Measurements from ENCODE around the gene TMEM245.
"Not testable (repeated sequence)": the region's sequence is repeated elsewhere in the genome, so short reads cannot be mapped to it uniquely, and the experiment has no call there.

TMEM245 gene

DNA sequence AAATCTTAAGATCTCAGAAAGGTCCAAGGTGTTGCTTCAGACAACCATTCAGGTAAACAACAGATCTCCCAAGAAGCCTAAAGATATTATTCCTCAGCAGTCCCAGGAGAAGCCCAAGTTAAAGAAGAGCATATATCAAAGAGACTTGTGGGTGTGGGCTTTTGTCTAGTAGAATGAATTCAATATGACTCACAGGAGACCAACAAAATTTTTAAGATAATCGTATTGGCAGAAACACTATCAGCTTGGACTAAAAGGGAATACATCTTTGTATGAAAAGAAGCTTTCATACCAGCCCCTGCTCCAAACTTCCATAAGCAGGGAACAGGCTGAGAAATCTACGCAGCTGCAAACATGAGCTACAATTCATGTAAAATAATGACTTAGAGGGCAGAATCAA lies 116.6 kb downstream of the TMEM245 start:
- in situ Hi-C loops (cut with MboI; ENCODE audit: low sequenced_read_pairs): no loop called here

DNA sequence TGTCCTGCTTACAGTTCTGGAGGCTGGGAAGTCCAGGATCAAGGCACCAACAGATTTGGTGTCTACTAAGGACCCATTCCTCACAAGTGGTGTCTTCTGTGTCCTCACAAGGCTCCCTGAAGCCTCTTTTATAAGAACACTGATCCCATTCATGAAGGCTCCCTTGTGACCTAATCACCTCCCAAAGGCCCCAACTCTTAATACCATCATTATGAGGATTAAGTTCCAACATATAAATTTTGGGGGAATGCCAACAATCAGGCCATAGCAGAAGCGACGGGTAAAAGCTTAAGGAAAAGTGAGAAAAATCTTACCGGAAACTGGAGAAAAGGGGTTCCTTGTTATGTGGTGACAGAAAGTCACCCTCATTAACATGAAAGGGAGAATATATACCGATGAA lies 117.6 kb downstream of the TMEM245 start:
- in situ Hi-C loops (cut with MboI; ENCODE audit: low sequenced_read_pairs): no loop called here

DNA sequence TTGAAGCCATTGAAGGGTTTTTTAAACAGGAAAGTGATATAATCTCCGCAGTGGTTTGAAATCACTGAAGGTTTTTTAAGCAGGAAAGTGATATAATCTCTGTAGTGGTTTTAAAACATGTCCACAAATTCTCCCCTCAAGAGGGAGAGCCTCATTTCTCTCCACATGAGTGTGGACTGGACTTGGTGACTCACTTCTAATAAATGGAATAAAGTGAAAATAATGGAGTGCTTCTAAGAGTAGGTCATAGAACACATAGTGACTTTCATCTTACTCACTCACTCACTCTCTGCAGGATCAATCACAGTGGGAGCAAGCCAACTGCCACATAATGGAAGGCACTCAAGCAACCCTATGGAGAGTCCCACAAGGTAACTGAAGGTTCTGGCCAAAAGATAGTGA lies 118.5 kb downstream of the TMEM245 start:
- in situ Hi-C loops (cut with MboI; ENCODE audit: low sequenced_read_pairs): no loop called here

DNA sequence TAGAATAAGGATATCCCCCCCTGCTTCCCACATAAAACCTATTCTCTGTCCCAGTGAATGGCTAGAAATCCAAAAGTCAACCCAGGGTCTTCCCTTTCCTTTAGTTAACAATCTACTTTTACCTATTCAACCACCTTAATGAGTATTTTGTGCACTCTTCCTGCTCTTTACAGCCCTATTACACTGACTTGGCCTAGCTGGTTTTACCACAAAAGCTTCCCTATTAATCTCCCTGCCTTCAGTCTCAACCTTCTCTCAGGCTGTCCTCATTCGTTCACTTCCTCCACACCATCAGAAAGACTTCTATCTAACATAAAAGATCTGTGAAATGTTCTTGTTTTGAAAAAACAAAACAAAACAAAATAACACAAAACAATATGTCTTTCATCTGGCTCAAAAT lies 122.6 kb downstream of the TMEM245 start:
- in situ Hi-C loops (cut with MboI; ENCODE audit: low sequenced_read_pairs): no loop called here

DNA sequence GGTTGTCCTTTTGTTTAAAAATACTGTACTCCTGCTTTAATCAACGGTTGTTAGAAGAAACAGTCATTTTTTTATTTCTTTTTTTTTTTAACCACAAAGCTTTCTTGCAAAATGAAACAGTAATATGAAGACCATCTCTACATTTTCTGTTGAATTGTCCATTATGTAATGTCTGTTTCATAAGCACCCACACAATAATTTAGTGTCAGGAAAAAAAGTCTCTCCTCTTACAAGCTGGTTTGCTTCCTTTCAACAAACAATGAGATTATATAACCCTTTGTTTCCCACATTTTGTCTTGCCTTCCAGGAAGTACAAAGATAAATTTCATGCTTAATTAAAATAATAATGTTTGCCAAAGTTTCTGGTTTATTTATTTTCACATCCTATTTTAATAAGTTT lies 123.1 kb downstream of the TMEM245 start:
- in situ Hi-C loops (cut with MboI; ENCODE audit: low sequenced_read_pairs): no loop called here

DNA sequence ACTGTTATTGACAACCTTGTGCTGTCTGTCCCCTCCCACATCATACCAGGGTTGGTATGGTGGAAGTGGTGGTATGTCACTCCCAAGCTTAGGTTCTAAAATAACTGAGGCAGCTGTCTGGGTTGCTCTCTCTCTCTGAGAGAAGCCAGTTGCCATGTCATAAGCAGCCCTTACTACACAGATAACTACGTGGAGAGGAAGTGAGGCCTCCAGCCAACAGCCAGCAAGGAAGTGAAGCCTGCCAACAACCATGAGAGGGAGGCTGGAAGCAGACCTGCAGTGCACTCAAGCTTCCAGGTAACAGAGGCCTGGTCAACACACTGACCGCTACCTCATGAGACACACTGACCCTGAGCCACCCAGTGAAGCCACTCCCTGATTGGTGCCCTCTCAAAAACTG lies 125.1 kb downstream of the TMEM245 start:
- in situ Hi-C loops (cut with MboI; ENCODE audit: low sequenced_read_pairs): no loop called here

DNA sequence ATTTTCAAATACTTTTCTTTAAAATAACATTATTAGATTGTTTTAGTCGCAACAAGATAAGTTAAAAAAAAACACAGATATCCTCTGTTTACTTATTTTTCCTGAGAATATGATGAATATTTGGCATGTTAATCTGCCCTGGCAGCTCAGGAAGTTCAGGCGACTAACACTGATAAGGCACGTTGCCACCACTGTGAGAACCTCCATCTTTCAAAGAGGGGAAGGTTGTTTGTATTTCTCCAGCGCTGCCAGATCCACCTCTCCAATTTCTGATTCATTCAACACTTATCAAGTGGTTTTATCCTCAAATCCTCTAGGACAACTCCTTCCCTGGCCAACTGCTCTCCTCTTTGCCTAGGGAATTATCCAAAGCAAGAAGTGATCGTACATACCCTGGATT lies 128.3 kb downstream of the TMEM245 start:
- in situ Hi-C loops (cut with MboI; ENCODE audit: low sequenced_read_pairs): no loop called here

DNA sequence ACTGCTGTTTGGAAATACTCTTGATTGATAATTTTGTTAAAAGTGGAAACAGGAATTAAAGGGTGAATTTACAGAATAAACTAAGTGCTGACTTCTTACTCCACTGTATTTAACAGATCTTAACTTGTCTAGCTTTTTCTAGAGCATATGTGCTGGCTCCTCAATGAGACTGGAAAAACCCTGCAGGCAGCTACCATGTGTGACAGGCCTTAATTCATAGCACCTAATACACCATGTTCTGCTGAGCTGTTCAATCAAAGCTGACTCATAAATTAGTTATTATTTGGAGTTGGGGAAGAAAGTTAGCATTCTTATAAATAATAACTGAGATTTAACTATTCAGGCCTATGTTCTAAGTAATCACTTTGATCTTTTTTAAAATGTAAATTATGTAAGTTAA lies 135.9 kb downstream of the TMEM245 start:
- in situ Hi-C loops (cut with MboI; ENCODE audit: low sequenced_read_pairs): no loop called here

DNA sequence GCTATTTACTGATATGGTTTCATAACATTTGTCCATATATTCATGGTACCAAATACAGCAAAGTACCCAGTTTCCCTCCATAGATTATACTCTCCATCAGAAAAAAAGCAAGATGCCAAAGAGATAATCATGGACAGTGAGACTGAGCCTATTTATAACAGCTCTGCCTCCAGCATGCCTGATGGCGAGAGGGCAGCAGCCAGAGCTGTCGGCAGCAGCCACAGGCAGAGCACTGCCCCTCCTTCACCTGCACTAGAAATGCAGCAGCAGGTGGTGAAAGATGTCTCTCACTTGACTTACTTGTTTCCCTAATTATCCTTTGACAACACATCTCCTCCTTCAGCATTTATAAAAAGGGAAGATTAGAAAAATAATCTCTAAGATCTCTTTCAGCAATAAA lies 138.9 kb downstream of the TMEM245 start:
- in situ Hi-C loops (cut with MboI; ENCODE audit: low sequenced_read_pairs): no loop called here

DNA sequence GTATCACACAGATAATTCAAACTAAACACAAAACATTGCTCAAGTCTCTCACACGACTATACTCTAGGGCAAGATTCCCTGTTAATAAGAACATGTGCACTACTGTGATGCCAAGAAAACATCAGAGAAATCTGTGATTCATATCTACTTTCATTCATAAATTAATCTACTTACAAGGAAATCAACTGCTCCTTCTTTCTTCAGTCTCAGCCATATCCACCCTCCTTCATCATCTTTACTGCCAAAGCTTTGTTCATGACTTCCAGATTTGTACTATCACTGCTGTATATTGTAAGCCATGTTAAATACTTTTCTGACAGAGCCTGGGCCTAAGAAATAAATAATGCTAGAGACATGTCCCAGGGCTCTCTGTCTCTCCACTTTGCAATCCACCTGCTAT lies 141.5 kb downstream of the TMEM245 start:
- in situ Hi-C loops (cut with MboI; ENCODE audit: low sequenced_read_pairs): no loop called here

DNA sequence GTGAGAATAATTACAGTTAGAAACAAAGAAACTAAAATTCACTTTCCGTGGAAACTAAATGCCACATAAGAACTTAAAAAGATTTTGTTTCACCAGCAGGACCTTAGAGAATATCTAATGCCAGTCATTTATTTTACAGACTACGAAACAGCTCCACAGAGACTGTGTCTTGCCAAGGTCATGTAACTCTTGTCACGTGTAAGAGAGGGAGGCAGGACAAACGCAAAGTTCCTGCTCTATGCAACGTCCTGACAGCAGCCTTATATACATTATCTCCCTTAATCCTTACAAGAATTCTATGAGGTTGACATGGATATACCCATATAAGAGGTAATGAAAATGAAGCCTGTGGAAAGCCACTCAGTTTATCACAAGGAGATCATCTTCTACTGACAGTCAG lies 145.9 kb downstream of the TMEM245 start:
- in situ Hi-C loops (cut with MboI; ENCODE audit: low sequenced_read_pairs): no loop called here

DNA sequence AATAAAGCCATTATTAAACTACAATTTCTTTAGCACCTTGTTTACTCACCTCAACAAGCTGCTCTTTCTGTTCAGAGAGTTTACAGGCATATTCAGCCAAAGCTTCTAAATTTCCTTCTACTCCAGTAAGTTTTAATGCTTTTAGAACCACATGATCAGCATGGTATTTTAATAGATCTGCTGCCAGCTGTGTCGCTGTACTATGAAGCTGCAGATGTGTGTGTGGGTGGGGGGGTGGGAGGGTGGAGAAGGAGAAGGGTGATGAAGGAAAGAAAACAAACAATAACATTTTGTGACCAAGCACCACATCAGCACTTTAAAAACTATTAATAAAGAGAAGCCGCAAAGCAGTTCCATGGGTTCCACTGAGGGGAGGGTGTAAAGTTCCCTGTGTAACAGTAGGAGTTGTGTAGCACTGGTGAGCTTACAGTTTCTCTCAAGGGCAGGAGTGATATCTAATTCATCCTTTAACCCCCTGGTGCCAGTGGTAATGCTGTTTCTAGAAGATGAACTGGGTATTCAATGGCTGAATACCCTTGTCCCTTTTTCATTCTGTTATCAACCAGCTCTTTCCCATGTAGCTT lies 147.0 kb downstream of the TMEM245 start:
- in situ Hi-C loops (cut with MboI; ENCODE audit: low sequenced_read_pairs): no loop called here

DNA sequence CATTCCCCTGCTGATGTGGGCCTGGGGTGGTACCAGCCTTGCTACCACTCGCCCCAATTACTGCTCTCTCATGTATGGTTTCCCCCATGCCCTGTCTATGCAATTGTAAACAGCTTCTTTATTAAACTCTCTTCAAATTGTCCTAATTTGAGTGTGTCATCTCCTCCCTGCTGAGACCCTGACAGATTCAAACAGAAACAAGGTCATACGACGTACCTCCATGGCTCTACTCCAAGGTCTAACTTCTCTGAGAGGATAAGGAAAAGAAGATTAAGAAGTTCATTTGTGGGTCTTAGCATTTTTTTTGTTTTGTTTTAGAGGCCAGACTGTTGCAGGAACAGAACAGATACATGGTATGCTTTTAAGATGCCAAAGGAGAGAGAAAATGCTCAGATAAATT lies 147.6 kb downstream of the TMEM245 start:
- in situ Hi-C loops (cut with MboI; ENCODE audit: low sequenced_read_pairs): no loop called here

DNA sequence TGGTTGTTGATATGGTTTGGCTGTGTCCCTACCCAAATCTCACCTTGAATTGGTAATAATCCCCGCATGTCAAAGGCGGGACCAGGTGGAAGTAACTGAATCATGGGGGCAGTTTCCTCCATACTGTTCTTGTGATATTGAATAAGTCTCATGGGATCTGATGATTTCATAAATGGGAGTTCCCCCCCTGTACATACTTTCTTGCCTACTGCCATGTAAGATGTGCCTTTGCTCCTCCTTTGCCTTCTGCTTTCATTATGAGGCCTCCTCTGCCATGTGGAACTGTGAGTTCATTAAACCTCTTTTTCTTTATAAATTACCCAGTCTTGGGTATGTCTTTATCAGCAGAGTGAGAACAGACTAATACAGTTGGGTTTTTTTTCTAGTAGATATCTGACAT lies 148.4 kb downstream of the TMEM245 start:
- in situ Hi-C loops (cut with MboI; ENCODE audit: low sequenced_read_pairs): not testable (repeated sequence)

DNA sequence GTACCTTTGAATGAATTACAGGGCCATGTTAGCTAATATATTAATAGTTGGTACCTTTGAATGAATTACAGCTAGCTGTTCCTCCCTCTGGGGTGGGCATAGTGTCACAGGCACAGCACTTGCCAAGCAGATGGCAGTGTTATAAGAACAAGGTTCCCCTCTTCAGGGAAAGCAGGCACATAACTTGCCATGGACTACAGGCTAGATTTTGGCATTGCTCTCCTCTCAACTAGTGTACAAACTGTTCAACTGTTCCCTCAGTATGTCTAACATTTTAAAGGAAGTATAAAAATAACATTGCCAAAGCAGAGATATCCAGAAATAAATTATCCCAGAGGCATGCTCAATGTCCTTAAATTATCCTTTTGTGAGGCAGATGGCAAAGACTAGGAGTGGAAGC lies 151.8 kb downstream of the TMEM245 start:
- in situ Hi-C loops (cut with MboI; ENCODE audit: low sequenced_read_pairs): no loop called here
